ENCODE measurements around the gene POLR3GL. TPM values are rescaled to one million over a fixed set of nuclear protein-coding genes. Genes with fewer than 3 reads are reported as not detected.

Gene POLR3GL
- total RNA-seq, 1 experiment from 2014 or later = 7.9 TPM

- no peak overlapping the region for H3K4ac ChIP-seq (ENCODE audit: low read depth, low read length)
- Mint-ChIP-seq H3K4me3 (no peak overlapping the region), H3K9me3 (no peaks in the 10 kb centered on the region), H3K36me3 (ENCODE audit: insufficient read depth in 1 of 3, low read depth in 3 of 3) (no peaks in the 10 kb centered on the region), H3K4me1 (peaks cover 14 to 22% of the 10 kb centered on the region in 2 experiments), H3K27ac (no peak overlapping the region), H3K27me3 (ENCODE audit: low read depth) (peaks cover 12% of the 10 kb centered on the region)
- no peak overlapping the region for H3K27ac ChIP-seq (ENCODE audit: insufficient read length, low read depth, low read length)
- H2BK5ac ChIP-seq (ENCODE audit: insufficient read length, low read length) = no peak overlapping the region
- DNase-seq = no peak
- no peak overlapping the region for H2BK120ac ChIP-seq (ENCODE audit: low read depth, low read length, poor library complexity, severe bottlenecking)
- no peak overlapping the region for H3T11ph ChIP-seq (ENCODE audit: low read length)
- H3K18ac ChIP-seq (ENCODE audit: insufficient read length, low read depth, low read length) = no peak overlapping the region
- no peak overlapping the region for H4K8ac ChIP-seq (replicated peaks; ENCODE audit: insufficient read length, low read depth, low read length)
- H3K27me3 ChIP-seq (ENCODE audit: insufficient read depth, low read length) = peaks cover 2% of the 10 kb centered on the region; the same call in 1 of the 2 replicates
- H3K4me1 ChIP-seq (ENCODE audit: insufficient read depth, low read length) = peaks cover 6% of the 10 kb centered on the region; the same call in 1 of the 2 replicates
- H3K23me2 ChIP-seq (ENCODE audit: insufficient read length, low read depth, low read length, poor library complexity, severe bottlenecking) = no peaks in the 10 kb centered on the region
- H3K9me3 ChIP-seq (ENCODE audit: control insufficient read depth, low read depth, low read length) = no peaks in the 10 kb centered on the region
- no peaks in the 10 kb centered on the region for H3K79me1 ChIP-seq (ENCODE audit: insufficient read depth, low read depth, low read length, poor library complexity, severe bottlenecking)
- H2BK20ac ChIP-seq (ENCODE audit: low read depth, low read length, poor library complexity, severe bottlenecking) = no peak overlapping the region
- no peaks in the 10 kb centered on the region for H3K79me2 ChIP-seq (ENCODE audit: insufficient read depth, low read length)
- H2BK12ac ChIP-seq (ENCODE audit: insufficient read length, low read depth, low read length) = no peak overlapping the region
- H3K4me2 ChIP-seq (ENCODE audit: insufficient read depth, insufficient read length, low read length) = no peak overlapping the region
- no peaks in the 10 kb centered on the region for H4K20me1 ChIP-seq (ENCODE audit: control insufficient read depth, insufficient read depth, insufficient read length)
- H2AFZ ChIP-seq (ENCODE audit: low read length) = no peak overlapping the region
- no peak for TF ChIP-seq CTCF (conservative IDR thresholded peaks at IDR 0.05)
- H3K14ac ChIP-seq (ENCODE audit: insufficient read depth, low read length) = no peak overlapping the region
- H3K23ac ChIP-seq (ENCODE audit: insufficient read length, low read depth, low read length) = no peak overlapping the region
- no CpG with 5 or more reads among the region's 1 CpG for WGBS (ENCODE audit: extremely low coverage, insufficient read length, low lambda C conversion rate)
- H4K5ac ChIP-seq (ENCODE audit: insufficient read length, low read depth, low read length) = no peak overlapping the region
- H3K56ac ChIP-seq (ENCODE audit: insufficient read length, low read depth, low read length) = no peak overlapping the region
- no peak overlapping the region for H4K91ac ChIP-seq (ENCODE audit: insufficient read length, low read depth, low read length)
- no peak overlapping the region for H3K9ac ChIP-seq (ENCODE audit: extremely low read depth, insufficient read length, low read length)
- H2BK15ac ChIP-seq (ENCODE audit: low read depth, low read length) = no peak overlapping the region
- no peak overlapping the region for H2AK5ac ChIP-seq (ENCODE audit: insufficient read length, low read length)
These were observed 13.0 kb upstream of the POLR3GL start for GRCh38 chr1:145951526-145951925.

Measured in H9 (cell line).